K562 (cell line): ENCODE results near the gene LRP2. TPM values are rescaled to one million over a fixed set of nuclear protein-coding genes. Genes with fewer than 3 reads are reported as not detected.

Source experiments
- ATAC-seq: fragments of 200-7000 bp; cut with Tn5 transposase; 3 replicates; pipeline ENCODE4 v1.9.1; 2020; ENCODE audit warnings: moderate library complexity
- BruUV-seq: library from RNA; stranded (reverse); fragments of 400-500 nt; replicated peaks from 2 replicates; lab custom pipeline; 2021; lab: Mats Ljungman, UMichigan
- CTCF ChIA-PET: fragments of 300-600 bp; formaldehyde crosslinking; extraction: SDS; loops from one replicate; lab custom pipeline; 2021; ENCODE audit warnings: low intra/inter-chr PET ratio; lab: Yijun Ruan, JAX
- POLR2A ChIA-PET: fragments of 300-600, 350-650 bp; sonication (Branson Sonifier 250); formaldehyde crosslinking; extraction: SDS; loops from one replicate; lab custom pipeline; 2021; ENCODE audit warnings: antibody characterized with exemption, inconsistent platforms; lab: Yijun Ruan, JAX
- DNase-seq, 4 experiments: peaks; one replicate each; pipeline versions ENCODE4 v3.0.0 to v3.0.0-alpha.2; 2011 to 2018; ENCODE audit warnings: low spot score in 3 of 4, mixed read lengths in 3 of 4; ENCODE audit errors: extremely low read depth in 1 of 4
- FAIRE-seq: peaks from 2 replicates; lab custom pipeline; 2011; peaks lifted over from hg19 to GRCh38; lab: Jason Lieb, UNC
- H2AFZ ChIP-seq: 2 replicates; pipeline ENCODE4 v1.6.0; 2011; ENCODE audit warnings: low read depth, low read length, control low read depth, inconsistent platforms
- H3K27ac ChIP-seq: fragments of 200-600 bp; 3 replicates; pipeline ENCODE4 v1.8.0; 2011; ENCODE audit warnings: low read depth, mild to moderate bottlenecking, control low read depth, inconsistent platforms, low read length, moderate library complexity, mixed read lengths; ENCODE audit errors: extremely low read depth
- H3K27me3 ChIP-seq, 2 experiments: fragments of 300-600 bp in 1 of 2; 2 replicates in 1 of 2; 3 replicates in 1 of 2; pipeline versions ENCODE4 v1.6.0 to v1.8.0; 2011; ENCODE audit warnings: inconsistent platforms in 2 of 2, low read length in 2 of 2, mild to moderate bottlenecking in 1 of 2, mixed read lengths in 1 of 2, moderate library complexity in 1 of 2; ENCODE audit not compliant: control insufficient read depth in 2 of 2, insufficient read depth in 2 of 2
- H3K36me3 ChIP-seq: fragments of 300-600 bp; 3 replicates; pipeline ENCODE4 v1.8.0; 2011; ENCODE audit warnings: mild to moderate bottlenecking, low read length, inconsistent platforms; ENCODE audit not compliant: control insufficient read depth, insufficient read depth
- H3K4me1 ChIP-seq, 2 experiments: fragments of 200-600 bp in 1 of 2; replicated peaks in 1 of 2; 2 replicates in 1 of 2; 3 replicates in 1 of 2; pipeline versions ENCODE4 v1.5.1 to v1.8.0; 2011; ENCODE audit warnings: inconsistent platforms in 2 of 2, low read length in 2 of 2, mild to moderate bottlenecking in 1 of 2, mixed read lengths in 1 of 2, moderate library complexity in 1 of 2; ENCODE audit not compliant: control insufficient read depth in 2 of 2, insufficient read depth in 2 of 2
- H3K4me2 ChIP-seq: 2 replicates; pipeline ENCODE4 v1.6.1; 2011; ENCODE audit warnings: low read length, control low read depth, inconsistent platforms, mixed read lengths; ENCODE audit not compliant: insufficient read depth
- H3K4me3 ChIP-seq: fragments of 200-600 bp; sonication (generic), shearing (Covaris generic); 2 replicates; pipeline ENCODE4 v1.5.1; 2016; ENCODE audit warnings: control low read depth, inconsistent platforms
- H3K79me2 ChIP-seq: fragments of 200-600 bp; 3 replicates; pipeline ENCODE4 v1.8.0; 2011; ENCODE audit warnings: low read length, inconsistent platforms; ENCODE audit not compliant: control insufficient read depth, insufficient read depth
- H3K9ac ChIP-seq, 2 experiments: 2 replicates each; pipeline versions ENCODE4 v1.6.0 to v1.6.1; 2011; ENCODE audit warnings: low read depth in 2 of 2, low read length in 2 of 2, control low read depth in 1 of 2, inconsistent platforms in 1 of 2, mild to moderate bottlenecking in 1 of 2, mixed read lengths in 1 of 2; ENCODE audit not compliant: insufficient read depth in 1 of 2
- H3K9me1 ChIP-seq: one replicate; pipeline ENCODE4 v1.6.0; 2011; ENCODE audit warnings: inconsistent platforms, mild to moderate bottlenecking, low read length, moderate library complexity; ENCODE audit not compliant: control insufficient read depth, insufficient read depth
- H3K9me3 ChIP-seq: replicated peaks from 2 replicates; pipeline ENCODE4 v1.5.1; 2011; ENCODE audit warnings: low read depth, low read length, inconsistent platforms; ENCODE audit not compliant: control insufficient read depth, insufficient read depth
- H4K20me1 ChIP-seq: replicated peaks from 2 replicates; pipeline ENCODE4 v1.6.1; 2011; ENCODE audit warnings: low read length, inconsistent platforms, mixed read lengths; ENCODE audit not compliant: control insufficient read depth, insufficient read depth
- HNRNPLL ChIP-seq: fragments of 200-400 bp; formaldehyde crosslinking; IDR thresholded peaks from 2 replicates; pipeline ENCODE4 v1.6.1; 2017; ENCODE audit warnings: low read length, low read depth, mild to moderate bottlenecking; ENCODE audit not compliant: poor library complexity, severe bottlenecking
- JUND ChIP-seq, 2 experiments: IDR thresholded peaks; 2 replicates in 1 of 2; 3 replicates in 1 of 2; pipeline ENCODE4 v1.6.1; 2011; ENCODE audit warnings: borderline replicate concordance in 2 of 2, low read depth in 2 of 2, low read length in 2 of 2, improper control_type of control experiment in 1 of 2, missing biosample characterization in 1 of 2, missing genetic modification characterization in 1 of 2, missing genetic modification reagents in 1 of 2
- NCOA4 ChIP-seq: fragments of 450-650 bp; IDR thresholded peaks from 2 replicates; pipeline ENCODE4 v1.6.1; 2018; ENCODE audit warnings: mild to moderate bottlenecking; ENCODE audit not compliant: partially characterized antibody
- NFIC ChIP-seq: fragments of 450-650 bp; IDR thresholded peaks from 2 replicates; pipeline ENCODE4 v1.6.1; 2017; ENCODE audit warnings: mild to moderate bottlenecking, inconsistent platforms
- SRSF9 ChIP-seq: fragments of 200-400 bp; formaldehyde crosslinking; IDR thresholded peaks from 2 replicates; pipeline ENCODE4 v1.6.1; 2017; ENCODE audit warnings: low read depth, low read length, borderline replicate concordance
- XRCC3 ChIP-seq: fragments of 450-650 bp; IDR thresholded peaks from 2 replicates; pipeline ENCODE4 v1.6.1; 2017; ENCODE audit warnings: mild to moderate bottlenecking, moderate library complexity
- ZNF175 ChIP-seq: fragments of 200-800 bp; sonication (Bioruptor generic); IDR thresholded peaks from 2 replicates; pipeline ENCODE4 v1.6.1; 2016; ENCODE audit warnings: low read depth, mild to moderate bottlenecking, missing genetic modification characterization, missing compliant biosample characterization
- WGBS: fragments of 100-300 bp; shearing (Covaris generic); methylation state at CpG from one replicate; pipeline ENCODE4 v1.1.6; 2016; ENCODE audit warnings: low coverage, mixed read lengths; ENCODE audit not compliant: insufficient coverage; ENCODE audit errors: missing lambda C conversion rate; 5-methylcytosine and 5-hydroxymethylcytosine counted together
- in situ Hi-C: fragments of 300-500 bp; cut with MboI; formaldehyde crosslinking; loops from 4 replicates; pipeline ENCODE4 v1.15.0; 2018; ENCODE audit warnings: inconsistent platforms, mixed read lengths
- intact Hi-C: fragments of 100-400 bp; cut with micrococcal nuclease; formaldehyde crosslinking; loops from 2 replicates; pipeline ENCODE4 v1.14.2; 2022
- polyA plus RNA-seq, 8 experiments: library from polyadenylated mRNA; depleted of rRNA in 4 of 8; stranded (reverse) in 5 of 8; unstranded in 3 of 8; fragments of >200 nt; fragmentation: Nextera tagmentation in 2 of 8; fragmentation: Illumina TruSeq in 1 of 8; extraction: Ambion mirVana in 2 of 8; extraction: Trizol in 1 of 8; gene quantifications; 2 replicates each; pipeline versions ENCODE4 v1.2.1 to v1.2.3, GENCODE V29; 2011 to 2014; ENCODE audit warnings: inconsistent platforms in 1 of 8, missing spikeins in 1 of 8
- total RNA-seq, 7 experiments: library from RNA; depleted of rRNA in 6 of 7; stranded (reverse); fragments of >200 nt in 6 of 7; fragmentation: Illumina TruSeq in 2 of 7; extraction: Trizol in 2 of 7; gene quantifications; 2 replicates each; pipeline versions ENCODE4 v1.2.1 to v1.2.3, GENCODE V29; 2011 to 2021; ENCODE audit warnings: low replicate concordance in 1 of 7
- TF ChIP-seq, protein P1 (sequence below): sonication (generic); formaldehyde crosslinking; IDR thresholded peaks from 2 replicates; pipeline ENCODE4 v1.8.1; 2022; ENCODE audit warnings: missing genetic modification reagents

Gene LRP2
- total and polyA plus RNA-seq, 9 of the 15 experiments (the other 6 are each of a cell fraction or from before 2014, with no cell fraction given) = 0.04 to 0.18 (median 0.11) TPM; not detected in 1

GRCh38 chr2:169175112-169175511 lies 187.2 kb downstream of the LRP2 start (continued):
- TF ChIP-seq JUND (IDR thresholded peaks at IDR 0.05; ENCODE audit: borderline replicate concordance, low read depth, low read length) = no peak
- TF ChIP-seq JUND (tag; IDR thresholded peaks at IDR 0.05; ENCODE audit: borderline replicate concordance, low read depth, low read length) = no peak
- TF ChIP-seq, protein P1, sequence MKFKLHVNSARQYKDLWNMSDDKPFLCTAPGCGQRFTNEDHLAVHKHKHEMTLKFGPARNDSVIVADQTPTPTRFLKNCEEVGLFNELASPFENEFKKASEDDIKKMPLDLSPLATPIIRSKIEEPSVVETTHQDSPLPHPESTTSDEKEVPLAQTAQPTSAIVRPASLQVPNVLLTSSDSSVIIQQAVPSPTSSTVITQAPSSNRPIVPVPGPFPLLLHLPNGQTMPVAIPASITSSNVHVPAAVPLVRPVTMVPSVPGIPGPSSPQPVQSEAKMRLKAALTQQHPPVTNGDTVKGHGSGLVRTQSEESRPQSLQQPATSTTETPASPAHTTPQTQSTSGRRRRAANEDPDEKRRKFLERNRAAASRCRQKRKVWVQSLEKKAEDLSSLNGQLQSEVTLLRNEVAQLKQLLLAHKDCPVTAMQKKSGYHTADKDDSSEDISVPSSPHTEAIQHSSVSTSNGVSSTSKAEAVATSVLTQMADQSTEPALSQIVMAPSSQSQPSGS (CRISPR knock-in tag) = no peak
- TF ChIP-seq NCOA4 = no peak
- no peak for TF ChIP-seq ZNF175 (CRISPR knock-in tag)
- TF ChIP-seq XRCC3 = no peak
- TF ChIP-seq, all 486 proteins: peak for 0

DNA sequence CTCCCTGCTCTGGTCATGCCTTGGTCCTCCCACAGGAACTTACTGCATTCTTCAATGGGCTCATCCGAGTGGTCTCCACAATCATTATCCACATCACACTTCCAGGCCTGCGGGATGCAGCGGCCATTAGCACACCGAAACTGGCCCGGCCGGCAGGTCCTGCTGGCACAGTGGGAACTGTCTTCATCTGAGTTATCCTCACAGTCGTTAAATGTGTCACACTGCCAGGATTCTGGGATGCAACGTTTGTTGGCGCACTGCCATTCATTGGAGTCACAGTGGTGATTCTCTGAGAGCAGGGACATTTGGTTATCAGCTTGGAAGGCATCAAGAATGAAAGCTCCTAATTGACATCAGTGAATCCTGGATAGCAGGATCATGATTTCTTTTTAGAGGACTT lies 188.5 kb downstream of the LRP2 start:
- 4% methylated on average over 9 of the region's 9 CpGs for WGBS
- Histone ChIP-seq H3K36me3 (no peaks in the 10 kb centered on the region), H3K9ac (no peak overlapping the region), H3K79me2 (no peaks in the 10 kb centered on the region), H3K9me3 (no peaks in the 10 kb centered on the region), H3K4me1 (no peaks in the 10 kb centered on the region; a peak in 1 of 5 replicates), H3K9me1 (no peaks in the 10 kb centered on the region), H2AFZ (no peak overlapping the region), H3K4me3 (no peak overlapping the region), H3K27me3 (peaks cover 17 to 33% of the 10 kb centered on the region in 2 experiments), H3K4me2 (no peak overlapping the region), H3K27ac (no peak overlapping the region), H4K20me1 (no peaks in the 10 kb centered on the region)
- ATAC-seq (no peak; the same call in 2 of the 3 replicates), DNase-seq (no peak), FAIRE-seq (no peak)
- ChIA-PET POLR2A (interaction anchor here (0.8 to 0.9 kb wide), 2 partner anchors 11 to 22 kb away, joined by 3 read pairs; no protein-coding TSS in a partner anchor), CTCF (no interaction called here)
- in situ Hi-C loops = no loop called here
- TF ChIP-seq HNRNPLL = no peak
- TF ChIP-seq SRSF9 = no peak
- peak; percentile 55 for TF ChIP-seq NFIC
- intact Hi-C loops = no loop called here
- no TSS peak for BruUV-seq
